SK-N-MC (cell line): ENCODE data around the gene ZNF30.

Experiments
- EZH2 ChIP-seq: fragments of 200-600 bp; sonication (generic); IDR thresholded peaks from one replicate; pipeline ENCODE4 v1.6.1; 2017; ENCODE audit warnings: antibody characterized with exemption
- FOXP2 ChIP-seq: optimal IDR thresholded peaks from 2 replicates; pipeline ENCODE3; 2011; ENCODE audit warnings: mild to moderate bottlenecking, moderate library complexity; ENCODE audit not compliant: insufficient read depth; ENCODE audit errors: extremely low read length, control extremely low read depth
- POLR2AphosphoS5 ChIP-seq: IDR thresholded peaks from 2 replicates; pipeline ENCODE4 v1.6.1; 2012; ENCODE audit warnings: mild to moderate bottlenecking, low read depth, low read length, borderline replicate concordance

- TF ChIP-seq POLR2AphosphoS5 (no peak), EZH2 (no peak), FOXP2 (no peak)
Measured at GRCh38 chr19:34985249-34986022, 58.7 kb downstream of the ZNF30 start.
